ENCODE measurements around the gene FANCF. TPM values are rescaled to one million over a fixed set of nuclear protein-coding genes. Genes with fewer than 3 reads are reported as not detected.
A peak's percentile ranks its signal among the peaks of the same experiment; 100 is the strongest.

The FANCF gene
- total RNA-seq, 2 donors from 2014 or later = 19.7 to 28.7 TPM

DNA sequence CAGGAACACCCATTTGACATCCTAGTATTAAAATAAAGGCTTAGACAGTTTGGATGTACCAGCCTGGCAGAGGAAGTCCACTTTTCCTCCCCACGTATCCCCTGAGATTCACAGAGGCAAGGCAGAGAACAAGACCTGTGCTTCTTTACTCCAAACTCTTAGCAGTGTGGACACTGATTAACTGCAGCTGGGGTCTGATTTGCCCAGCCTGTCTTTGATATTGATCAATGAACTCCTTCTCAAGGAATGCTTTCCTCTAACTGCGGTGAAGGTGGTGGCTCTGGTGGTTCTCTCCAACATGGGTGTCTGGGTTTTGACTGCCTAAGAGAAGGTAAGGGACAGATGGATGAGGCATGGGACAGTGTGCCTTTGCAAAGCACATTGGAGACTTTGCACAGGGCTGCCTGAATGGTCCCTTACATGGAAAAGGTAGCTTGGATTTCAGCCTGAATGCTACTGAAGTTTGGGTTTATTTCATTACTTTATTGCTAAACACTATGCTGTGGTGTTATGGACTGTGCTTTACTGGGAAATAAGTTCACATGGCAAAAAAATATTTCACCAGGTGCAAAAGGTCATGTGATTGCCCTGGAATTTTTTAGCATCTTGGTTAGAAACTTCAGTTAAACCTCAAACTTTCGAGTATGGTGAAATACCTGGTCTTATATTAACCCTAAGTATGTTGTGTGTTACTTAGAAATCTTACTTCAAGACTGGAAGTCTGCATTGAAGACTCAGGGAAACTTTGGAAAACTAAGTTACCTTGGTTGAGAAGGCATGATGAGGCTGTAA, 42.6 kb upstream of the FANCF start:
- H3K27ac Mint-ChIP-seq = no peak overlapping the region
- H3K4me1 ChIP-seq (ENCODE audit: control insufficient read depth, insufficient read depth, low read length) = peaks cover 6% of the 10 kb centered on the region

DNA sequence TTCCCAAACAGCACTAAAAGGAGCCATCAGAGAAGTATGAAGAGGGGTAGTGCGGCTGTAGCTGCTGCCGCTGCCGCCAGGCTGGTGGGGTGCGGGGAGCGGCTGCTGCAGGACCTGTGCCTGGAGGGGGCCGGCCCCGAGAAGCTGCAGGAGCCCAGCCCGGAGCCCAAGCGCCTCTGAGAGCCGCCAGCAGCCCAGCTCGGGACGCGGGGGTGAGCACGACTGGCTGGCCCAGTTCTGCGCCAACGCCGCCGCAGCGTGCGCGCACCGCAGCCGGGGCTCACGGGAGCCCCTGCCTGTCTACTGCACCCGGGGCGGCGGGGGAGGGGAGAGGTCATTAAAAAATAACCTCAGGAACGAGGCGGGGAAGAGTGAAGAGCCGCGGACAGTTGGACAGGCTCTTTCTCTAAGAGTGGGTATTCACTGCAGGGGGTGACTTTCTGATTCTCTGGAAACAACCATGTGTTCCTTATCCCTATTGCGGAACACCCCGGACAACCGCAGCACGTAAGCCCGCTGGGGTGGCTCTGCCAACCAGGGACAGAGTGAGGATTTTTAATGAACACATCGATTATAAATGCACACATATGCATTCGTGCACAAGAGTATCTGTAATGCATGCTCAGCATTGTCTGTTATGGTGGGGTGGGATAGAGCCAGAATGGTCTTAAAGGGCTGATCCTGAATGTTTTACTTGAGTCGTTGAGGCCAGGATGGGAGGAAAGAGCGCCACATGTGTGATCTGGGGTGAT, 41.2 kb upstream of the FANCF start:
- peak; percentile 91 for DNase-seq
- Mint-ChIP-seq H3K4me1 (peaks cover 20% of the 10 kb centered on the region), H3K9me3 (no peaks in the 10 kb centered on the region), H3K27ac (no peak overlapping the region), H3K4me3 (peak overlapping the region; percentile 61), H3K27me3 (ENCODE audit: insufficient read depth) (peaks cover 21% of the 10 kb centered on the region), H3K36me3 (ENCODE audit: low read depth) (no peaks in the 10 kb centered on the region)
- Histone ChIP-seq H3K27ac (ENCODE audit: low read depth, low read length) (peak overlapping the region; percentile 36), H3K36me3 (ENCODE audit: control insufficient read depth, insufficient read depth, low read length) (no peaks in the 10 kb centered on the region), H3K4me3 (ENCODE audit: low read length) (peak overlapping the region; percentile 77), H3K9me3 (ENCODE audit: control insufficient read depth, low read length) (no peaks in the 10 kb centered on the region), H3K27me3 (ENCODE audit: control insufficient read depth, insufficient read depth, low read length, poor library complexity, severe bottlenecking) (peaks cover 12% of the 10 kb centered on the region), H3K9ac (ENCODE audit: extremely low read depth, low read length, poor library complexity, severe bottlenecking) (no peak overlapping the region), H3K4me1 (ENCODE audit: control insufficient read depth, insufficient read depth, low read length) (peaks cover 6% of the 10 kb centered on the region)
- WGBS, 2 experiments (ENCODE audit: insufficient coverage in 1 of 2, insufficient read length in 1 of 2) = 16 to 63% methylated on average over 2 to 40 of the region's 40 CpGs
- TF ChIP-seq, protein P1, sequence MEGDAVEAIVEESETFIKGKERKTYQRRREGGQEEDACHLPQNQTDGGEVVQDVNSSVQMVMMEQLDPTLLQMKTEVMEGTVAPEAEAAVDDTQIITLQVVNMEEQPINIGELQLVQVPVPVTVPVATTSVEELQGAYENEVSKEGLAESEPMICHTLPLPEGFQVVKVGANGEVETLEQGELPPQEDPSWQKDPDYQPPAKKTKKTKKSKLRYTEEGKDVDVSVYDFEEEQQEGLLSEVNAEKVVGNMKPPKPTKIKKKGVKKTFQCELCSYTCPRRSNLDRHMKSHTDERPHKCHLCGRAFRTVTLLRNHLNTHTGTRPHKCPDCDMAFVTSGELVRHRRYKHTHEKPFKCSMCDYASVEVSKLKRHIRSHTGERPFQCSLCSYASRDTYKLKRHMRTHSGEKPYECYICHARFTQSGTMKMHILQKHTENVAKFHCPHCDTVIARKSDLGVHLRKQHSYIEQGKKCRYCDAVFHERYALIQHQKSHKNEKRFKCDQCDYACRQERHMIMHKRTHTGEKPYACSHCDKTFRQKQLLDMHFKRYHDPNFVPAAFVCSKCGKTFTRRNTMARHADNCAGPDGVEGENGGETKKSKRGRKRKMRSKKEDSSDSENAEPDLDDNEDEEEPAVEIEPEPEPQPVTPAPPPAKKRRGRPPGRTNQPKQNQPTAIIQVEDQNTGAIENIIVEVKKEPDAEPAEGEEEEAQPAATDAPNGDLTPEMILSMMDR (conservative IDR thresholded peaks at IDR 0.05) = peak; percentile 61

More for the DNA sequence above, 42.6 kb upstream of the FANCF start:
- peaks cover 20% of the 10 kb centered on the region for H3K4me1 Mint-ChIP-seq
- Histone ChIP-seq H3K27me3 (ENCODE audit: control insufficient read depth, insufficient read depth, low read length, poor library complexity, severe bottlenecking) (peaks cover 12% of the 10 kb centered on the region), H3K4me3 (ENCODE audit: low read length) (no peak overlapping the region), H3K36me3 (ENCODE audit: control insufficient read depth, insufficient read depth, low read length) (no peaks in the 10 kb centered on the region), H3K9me3 (ENCODE audit: control insufficient read depth, low read length) (no peaks in the 10 kb centered on the region), H3K9ac (ENCODE audit: extremely low read depth, low read length, poor library complexity, severe bottlenecking) (no peak overlapping the region), H3K27ac (ENCODE audit: low read depth, low read length) (no peak overlapping the region)
- TF ChIP-seq, protein P1 (conservative IDR thresholded peaks at IDR 0.05) = no peak
- no peak overlapping the region for H3K4me3 Mint-ChIP-seq
- peaks cover 21% of the 10 kb centered on the region for H3K27me3 Mint-ChIP-seq (ENCODE audit: insufficient read depth)
- H3K36me3 Mint-ChIP-seq (ENCODE audit: low read depth) = no peaks in the 10 kb centered on the region
- no peak for DNase-seq
- no peaks in the 10 kb centered on the region for H3K9me3 Mint-ChIP-seq
- 93% methylated on average over 2 to 3 of the region's 3 CpGs for WGBS, 2 experiments (ENCODE audit: insufficient coverage in 1 of 2, insufficient read length in 1 of 2)

DNA sequence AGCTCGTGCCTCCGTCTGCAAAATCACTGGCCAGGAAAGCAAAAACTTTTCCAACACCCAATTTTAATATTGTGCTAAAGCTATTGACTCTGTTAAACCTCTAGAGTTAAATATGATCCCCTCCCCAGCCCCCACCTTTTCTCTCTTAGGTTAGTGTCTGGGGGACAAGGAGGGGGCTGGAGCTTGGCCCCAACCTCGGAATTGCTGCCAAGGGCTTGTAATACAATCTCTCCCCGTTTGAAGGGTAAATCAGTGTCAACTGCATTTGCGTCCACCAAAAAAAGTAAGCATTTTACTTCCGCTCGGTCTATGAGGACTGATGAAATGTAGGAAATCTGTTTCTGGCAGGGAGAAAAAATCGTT, 40.7 kb upstream of the FANCF start, which contains the start of gene GAS2:
TSS of gene GAS2 (plus strand) at position 287 of the 363 bp plus-strand sequence. CDS start 8,259 bp downstream, outside the sequence.
- H3K4me1 Mint-ChIP-seq = peaks cover 20% of the 10 kb centered on the region
- DNase-seq = no peak
- Histone ChIP-seq H3K9ac (ENCODE audit: extremely low read depth, low read length, poor library complexity, severe bottlenecking) (no peak within 1 kb of the TSS), H3K36me3 (ENCODE audit: control insufficient read depth, insufficient read depth, low read length) (no peaks in the 10 kb centered on the region), H3K9me3 (ENCODE audit: control insufficient read depth, low read length) (no peaks in the 10 kb centered on the region), H3K27me3 (ENCODE audit: control insufficient read depth, insufficient read depth, low read length, poor library complexity, severe bottlenecking) (peaks cover 12% of the 10 kb centered on the region), H3K4me1 (ENCODE audit: control insufficient read depth, insufficient read depth, low read length) (peaks cover 6% of the 10 kb centered on the region), H3K27ac (ENCODE audit: low read depth, low read length) (peak within 1 kb of the TSS; percentile 36), H3K4me3 (ENCODE audit: low read length) (peak within 1 kb of the TSS; percentile 77)
- TF ChIP-seq, protein P1 (conservative IDR thresholded peaks at IDR 0.05) = no peak
- no peak within 1 kb of the TSS for H3K27ac Mint-ChIP-seq
- 23 to 34% methylated on average over 4 to 8 of the region's 8 CpGs for WGBS, 2 experiments (ENCODE audit: insufficient coverage in 1 of 2, insufficient read length in 1 of 2)
- H3K27me3 Mint-ChIP-seq (ENCODE audit: insufficient read depth) = peaks cover 21% of the 10 kb centered on the region
- no peaks in the 10 kb centered on the region for H3K9me3 Mint-ChIP-seq
- peak within 1 kb of the TSS; percentile 61 for H3K4me3 Mint-ChIP-seq
- H3K36me3 Mint-ChIP-seq (ENCODE audit: low read depth) = no peaks in the 10 kb centered on the region
